Hematopoietic multipotent progenitor cell (in vitro differentiated cells): ENCODE data around the gene RNGTT. TPM values are rescaled to one million over a fixed set of nuclear protein-coding genes. Genes with fewer than 3 reads are reported as not detected.
"Not testable (repeated sequence)": the region's sequence is repeated elsewhere in the genome, so short reads cannot be mapped to it uniquely, and the experiment has no call there.

Experiments
- DNase-seq, 3 donors: peaks; one replicate each; pipeline ENCODE4 v3.0.0-alpha.2; 2011 to 2015; ENCODE audit warnings: low read depth in 2 of 3, low spot score in 2 of 3
- total RNA-seq: library from RNA; depleted of rRNA; stranded (reverse); fragments of >200 nt; gene quantifications from one replicate; pipeline ENCODE4 v1.2.3, GENCODE V29; 2012

The RNGTT gene
- total RNA-seq, 1 donor = 9.4 TPM

- no peak for DNase-seq
Observed at GRCh38 chr6:88741939-88742338, 221.5 kb downstream of the RNGTT start.

GRCh38 chr6:88741071-88741470 lies 222.3 kb downstream of the RNGTT start:
- DNase-seq = no peak

- DNase-seq = no peak
Observed at GRCh38 chr6:88734544-88734943, 228.9 kb downstream of the RNGTT start.

GRCh38 chr6:88730611-88731011 lies 232.8 kb downstream of the RNGTT start:
- DNase-seq = no peak

GRCh38 chr6:88728756-88729155 lies 234.7 kb downstream of the RNGTT start:
- no peak for DNase-seq

GRCh38 chr6:88726409-88726808 lies 237.0 kb downstream of the RNGTT start:
- DNase-seq = not testable (repeated sequence)

GRCh38 chr6:88725111-88725975 lies 238.1 kb downstream of the RNGTT start:
- DNase-seq = peak in 2 of 3 donors; percentile 8 to 17

GRCh38 chr6:88722686-88723085 lies 240.7 kb downstream of the RNGTT start:
- no peak for DNase-seq

- DNase-seq = not testable (repeated sequence)
Observed at GRCh38 chr6:88716399-88716798, 247.0 kb downstream of the RNGTT start.

- DNase-seq = no peak
Observed at GRCh38 chr6:88712243-88712936, 251.0 kb downstream of the RNGTT start.

- DNase-seq = no peak
Observed at GRCh38 chr6:88709819-88710246, 253.6 kb downstream of the RNGTT start.

- no peak for DNase-seq
Observed at GRCh38 chr6:88708197-88708744, 255.1 kb downstream of the RNGTT start.

GRCh38 chr6:88705601-88706000 lies 257.8 kb downstream of the RNGTT start:
- DNase-seq = peak in 1 of 3 donors; percentile 44

- no peak for DNase-seq
Observed at GRCh38 chr6:88704980-88705379, 258.4 kb downstream of the RNGTT start.

- DNase-seq = no peak
Observed at GRCh38 chr6:88702956-88703556, 260.4 kb downstream of the RNGTT start.

GRCh38 chr6:88698661-88699060 lies 264.8 kb downstream of the RNGTT start:
- DNase-seq = no peak

- no peak for DNase-seq
Observed at GRCh38 chr6:88695937-88696336, 267.5 kb downstream of the RNGTT start.

GRCh38 chr6:88683734-88684133 lies 279.7 kb downstream of the RNGTT start:
- no peak for DNase-seq

- DNase-seq = no peak
Observed at GRCh38 chr6:88680654-88681053, 282.8 kb downstream of the RNGTT start.

GRCh38 chr6:88679841-88680240 lies 283.6 kb downstream of the RNGTT start:
- no peak for DNase-seq

GRCh38 chr6:88677356-88677755 lies 286.1 kb downstream of the RNGTT start:
- DNase-seq = no peak
